Small intestine (tissue), 7 donors: ENCODE results near the gene GNAQ. TPM values are rescaled to one million over a fixed set of nuclear protein-coding genes. Genes with fewer than 3 reads are reported as not detected.

Source experiments
- DNase-seq, 2 donors: peaks; one replicate each; pipeline versions ENCODE4 v3.0.0 to v3.0.0-alpha.2; 2013
- FAIRE-seq: peaks from 2 replicates; lab custom pipeline; 2012; peaks lifted over from hg19 to GRCh38; lab: Jason Lieb, UNC
- H3K27ac ChIP-seq, 3 donors: one replicate each; pipeline ENCODE4 v1.5.1; 2013; ENCODE audit warnings: low read length in 2 of 3, mild to moderate bottlenecking in 2 of 3, control low read depth in 1 of 3, inconsistent platforms in 1 of 3, low read depth in 1 of 3, moderate library complexity in 1 of 3
- H3K27me3 ChIP-seq, 3 donors: one replicate each; pipeline ENCODE4 v1.6.1; 2013; ENCODE audit warnings: low read length in 3 of 3, inconsistent platforms in 1 of 3; ENCODE audit not compliant: control insufficient read depth in 3 of 3, insufficient read depth in 3 of 3
- H3K36me3 ChIP-seq, 3 donors: one replicate each; pipeline ENCODE4 v1.6.1; 2013; ENCODE audit warnings: low read length in 3 of 3, inconsistent platforms in 1 of 3, low read depth in 1 of 3, mild to moderate bottlenecking in 1 of 3, moderate library complexity in 1 of 3; ENCODE audit not compliant: control insufficient read depth in 3 of 3, insufficient read depth in 2 of 3
- H3K4me1 ChIP-seq, 3 donors: one replicate each; pipeline ENCODE4 v1.6.1; 2013; ENCODE audit warnings: low read length in 2 of 3, inconsistent platforms in 1 of 3, low read depth in 1 of 3, mild to moderate bottlenecking in 1 of 3, moderate library complexity in 1 of 3; ENCODE audit not compliant: control insufficient read depth in 3 of 3, insufficient read depth in 2 of 3
- H3K4me3 ChIP-seq, 3 donors: one replicate each; pipeline ENCODE4 v1.5.1; 2013; ENCODE audit warnings: low read length in 3 of 3, control low read depth in 1 of 3, inconsistent platforms in 1 of 3, low read depth in 1 of 3, mild to moderate bottlenecking in 1 of 3, moderate library complexity in 1 of 3
- H3K9me3 ChIP-seq, 2 donors: one replicate each; pipeline ENCODE4 v1.6.1; 2013; ENCODE audit warnings: low read depth in 1 of 2, low read length in 1 of 2; ENCODE audit not compliant: control insufficient read depth in 2 of 2, insufficient read depth in 1 of 2
- WGBS, 3 donors: extraction: QIAGEN DNeasy Blood & Tissue Kit; methylation state at CpG; one replicate each; pipeline ENCODE4 v1.1.7; 2013; 5-methylcytosine and 5-hydroxymethylcytosine counted together
- polyA plus RNA-seq, 4 donors: library from polyadenylated mRNA; stranded (reverse) in 3 of 4; unstranded in 1 of 4; fragments of 200-250 nt in 3 of 4; fragments of 120-200 nt in 1 of 4; gene quantifications; one replicate each; pipeline versions ENCODE4 v1.2.1 to v1.2.3, GENCODE V29; 2013
- donor health status: healthy with polysubstance abuse.
- donor health status: control.
- donor health status: control.
- donor health status: Bipolar disorder and iron deficiency.
- donor health status: healthy.

Gene GNAQ
- polyA plus RNA-seq, 4 donors, result 10.0 to 32.3 (median 15.6) TPM

DNA sequence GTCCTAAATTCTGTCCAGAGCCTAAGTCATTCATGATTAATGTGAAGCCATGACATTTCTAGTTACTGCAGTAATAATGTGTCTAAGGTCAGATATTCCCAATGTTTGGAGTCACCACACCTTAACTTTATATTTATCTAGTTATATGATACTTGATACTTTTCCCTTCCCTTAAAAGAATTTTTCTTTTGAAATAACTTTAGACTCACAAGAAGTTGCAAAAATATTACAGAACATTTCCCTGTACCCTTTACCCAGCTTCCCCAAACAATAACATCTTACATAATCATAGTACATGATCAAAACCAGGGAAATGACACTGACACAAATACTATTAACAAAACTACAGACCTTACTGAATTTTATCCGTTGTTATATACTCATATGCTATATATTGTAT lies 233.5 kb downstream of the GNAQ start:
- peaks cover 0 to 3% (median 0%) of the 10 kb centered on the region in 3 donors for H3K4me1 ChIP-seq
- FAIRE-seq, result no peak
- no peaks in the 10 kb centered on the region for H3K27me3 ChIP-seq
- H3K27ac ChIP-seq, result no peak overlapping the region
- no peak overlapping the region for H3K4me3 ChIP-seq
- no peaks in the 10 kb centered on the region for H3K9me3 ChIP-seq
- no peak for DNase-seq
- H3K36me3 ChIP-seq, result peaks cover 0 to 4% (median 0%) of the 10 kb centered on the region in 3 donors
- WGBS, 3 donors, result 86 to 97% (median 90%) methylated on average over 1 of the region's 1 CpG

GRCh38 chr9:77794985-77795384 lies 236.6 kb downstream of the GNAQ start:
- DNase-seq (no peak), FAIRE-seq (no peak)
- Histone ChIP-seq H3K9me3 (no peaks in the 10 kb centered on the region), H3K27ac (no peak overlapping the region), H3K4me1 (no peaks in the 10 kb centered on the region), H3K36me3 (peaks cover 0 to 6% (median 0%) of the 10 kb centered on the region in 3 donors), H3K4me3 (no peak overlapping the region), H3K27me3 (no peaks in the 10 kb centered on the region)
- 61 to 83% (median 65%) methylated on average over 3 of the region's 3 CpGs for WGBS, 3 donors

DNA sequence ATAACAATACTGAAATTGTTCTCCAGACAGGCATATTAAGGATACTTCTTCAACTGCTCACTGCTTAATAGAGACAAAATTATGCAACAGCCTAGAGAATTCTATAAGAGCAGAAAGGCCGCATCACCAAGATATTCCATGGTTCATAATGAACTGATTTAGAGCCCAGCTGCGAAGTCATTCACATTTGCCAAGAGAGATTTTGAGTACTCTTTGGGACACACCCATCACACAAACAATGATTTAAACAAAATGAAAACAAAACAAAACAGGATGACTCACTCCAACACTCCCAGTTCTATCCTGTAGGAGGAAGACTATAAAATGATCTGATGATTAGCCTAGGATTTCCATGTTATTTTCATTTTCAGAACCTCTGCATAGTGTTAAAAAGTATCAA lies 237.8 kb downstream of the GNAQ start:
- Histone ChIP-seq H3K4me3 (no peak overlapping the region), H3K36me3 (peaks cover 0 to 6% (median 0%) of the 10 kb centered on the region in 3 donors), H3K27ac (no peak overlapping the region), H3K9me3 (no peaks in the 10 kb centered on the region), H3K27me3 (no peaks in the 10 kb centered on the region), H3K4me1 (no peaks in the 10 kb centered on the region)
- 58 to 85% (median 80%) methylated on average over 2 of the region's 2 CpGs for WGBS, 3 donors
- FAIRE-seq (peak; percentile 61), DNase-seq (peak in 1 of 2 donors; percentile 25)

- no peaks in the 10 kb centered on the region for H3K9me3 ChIP-seq
- H3K4me3 ChIP-seq, result no peak overlapping the region
- 69 to 89% (median 83%) methylated on average over 5 of the region's 5 CpGs for WGBS, 3 donors
- H3K36me3 ChIP-seq, result peaks cover 2 to 5% (median 2%) of the 10 kb centered on the region in 3 donors
- H3K4me1 ChIP-seq, result no peaks in the 10 kb centered on the region
- DNase-seq (no peak), FAIRE-seq (no peak)
- H3K27ac ChIP-seq, result no peak overlapping the region
- no peaks in the 10 kb centered on the region for H3K27me3 ChIP-seq
Measured at GRCh38 chr9:77789891-77790290, 241.7 kb downstream of the GNAQ start.

DNA sequence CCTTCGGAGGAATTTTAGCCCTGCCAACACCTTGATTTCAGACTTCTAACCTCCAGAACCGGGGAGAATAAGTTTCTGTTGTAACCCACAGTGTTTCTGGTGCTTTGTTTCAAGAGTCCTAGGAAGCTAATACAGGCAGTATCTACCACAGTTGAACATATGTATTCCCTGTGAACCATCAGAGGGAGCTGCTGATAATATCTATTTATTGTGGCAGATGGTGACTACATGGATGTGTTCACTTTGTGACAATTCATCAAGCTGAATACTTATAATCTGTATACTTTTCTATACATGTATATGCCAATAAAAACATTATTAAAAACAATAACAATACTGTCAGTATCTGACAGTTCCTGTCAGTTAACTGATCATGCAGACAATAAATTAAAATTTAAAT lies 246.3 kb downstream of the GNAQ start:
- no peak overlapping the region for H3K27ac ChIP-seq
- no peaks in the 10 kb centered on the region for H3K27me3 ChIP-seq
- FAIRE-seq, result no peak
- H3K9me3 ChIP-seq, result no peaks in the 10 kb centered on the region
- H3K4me3 ChIP-seq, result no peak overlapping the region
- 90 to 95% (median 94%) methylated on average over 2 of the region's 2 CpGs for WGBS, 3 donors
- DNase-seq, result no peak
- no peaks in the 10 kb centered on the region for H3K4me1 ChIP-seq
- H3K36me3 ChIP-seq, result peaks cover 2 to 5% (median 2%) of the 10 kb centered on the region in 3 donors

- H3K4me3 ChIP-seq, result no peak overlapping the region
- no peak for FAIRE-seq
Measured at GRCh38 chr9:77783518-77783917, 248.1 kb downstream of the GNAQ start.

DNA sequence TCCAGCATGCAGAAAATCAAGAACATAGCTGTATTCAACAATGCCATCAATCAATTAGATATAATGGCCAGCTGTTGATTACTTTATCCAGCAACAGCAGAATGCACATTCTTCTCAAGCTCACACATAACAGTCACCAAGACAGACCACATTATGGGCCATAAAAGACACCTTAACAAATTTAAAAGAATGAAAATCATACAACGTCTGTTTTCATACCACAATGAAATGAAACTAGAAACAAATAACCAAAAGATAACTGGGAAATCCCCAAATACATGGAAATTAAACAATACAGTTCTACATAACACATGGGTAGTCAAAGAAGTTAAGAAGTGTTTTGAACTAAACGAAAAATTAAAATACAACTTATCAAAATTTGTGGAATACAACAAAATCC lies 252.6 kb downstream of the GNAQ start:
- Histone ChIP-seq H3K9me3 (no peaks in the 10 kb centered on the region), H3K36me3 (peaks cover 0 to 5% (median 0%) of the 10 kb centered on the region in 3 donors), H3K27ac (no peak overlapping the region), H3K4me1 (no peaks in the 10 kb centered on the region), H3K4me3 (no peak overlapping the region), H3K27me3 (no peaks in the 10 kb centered on the region)
- no peak for FAIRE-seq
- WGBS, 3 donors, result 64 to 79% (median 65%) methylated on average over 2 of the region's 2 CpGs
- no peak for DNase-seq

More at GRCh38 chr9:77783518-77783917, 248.1 kb downstream of the GNAQ start:
- Histone ChIP-seq H3K27ac (no peak overlapping the region), H3K9me3 (no peaks in the 10 kb centered on the region), H3K27me3 (no peaks in the 10 kb centered on the region), H3K4me1 (no peaks in the 10 kb centered on the region), H3K36me3 (peaks cover 2 to 5% (median 2%) of the 10 kb centered on the region in 3 donors)
- 74 to 86% (median 79%) methylated on average over 3 of the region's 3 CpGs for WGBS, 3 donors
- no peak for DNase-seq

GRCh38 chr9:77773381-77773780 lies 258.2 kb downstream of the GNAQ start:
- Histone ChIP-seq H3K4me1 (no peaks in the 10 kb centered on the region), H3K27me3 (no peaks in the 10 kb centered on the region), H3K27ac (no peak overlapping the region), H3K4me3 (no peak overlapping the region), H3K9me3 (no peaks in the 10 kb centered on the region), H3K36me3 (peaks cover 0 to 2% (median 0%) of the 10 kb centered on the region in 3 donors)
- DNase-seq, result no peak
- 76 to 85% (median 77%) methylated on average over 3 of the region's 3 CpGs for WGBS, 3 donors
- no peak for FAIRE-seq

GRCh38 chr9:77772646-77773045 lies 259.0 kb downstream of the GNAQ start:
- Histone ChIP-seq H3K27ac (no peak overlapping the region), H3K27me3 (no peaks in the 10 kb centered on the region), H3K4me1 (no peaks in the 10 kb centered on the region), H3K36me3 (peaks cover 0 to 2% (median 0%) of the 10 kb centered on the region in 3 donors), H3K9me3 (no peaks in the 10 kb centered on the region), H3K4me3 (no peak overlapping the region)
- WGBS, 3 donors, result 79 to 90% (median 83%) methylated on average over 5 of the region's 5 CpGs
- DNase-seq, result no peak
- no peak for FAIRE-seq
